Embryonic facial prominence (tissue), 1 donor: ENCODE results near the gene PTCH1.

Source experiments
- DNase-seq: peaks from one replicate; pipeline ENCODE4 v3.0.0-alpha.2; 2016; ENCODE audit errors: extremely low spot score

PTCH1 gene

GRCh38 chr9:95499046-95499676, 17.6 kb downstream of the PTCH1 start:
- DNase-seq = no peak

- DNase-seq = no peak
These were observed 18.1 kb downstream of the PTCH1 start for GRCh38 chr9:95498641-95499040.

DNA sequence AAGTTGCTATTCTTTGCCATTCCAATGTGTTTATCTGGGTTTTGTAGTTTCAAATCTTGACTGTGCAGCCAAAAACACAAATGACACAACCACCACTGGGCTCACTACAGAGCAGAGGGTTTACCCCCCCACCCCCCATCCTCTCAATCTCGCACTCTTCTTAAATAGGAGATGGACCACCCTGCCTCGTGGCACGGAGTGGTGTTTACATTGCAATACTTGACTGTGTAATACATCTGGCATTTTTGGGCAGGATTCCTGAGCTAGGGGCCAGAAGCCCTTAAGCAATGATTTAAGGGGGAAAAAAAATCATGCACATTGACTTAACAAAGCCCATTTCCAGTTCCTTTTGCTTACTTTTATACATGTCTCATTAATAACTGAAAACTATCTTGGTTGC, 19.0 kb downstream of the PTCH1 start:
- no peak for DNase-seq

DNA sequence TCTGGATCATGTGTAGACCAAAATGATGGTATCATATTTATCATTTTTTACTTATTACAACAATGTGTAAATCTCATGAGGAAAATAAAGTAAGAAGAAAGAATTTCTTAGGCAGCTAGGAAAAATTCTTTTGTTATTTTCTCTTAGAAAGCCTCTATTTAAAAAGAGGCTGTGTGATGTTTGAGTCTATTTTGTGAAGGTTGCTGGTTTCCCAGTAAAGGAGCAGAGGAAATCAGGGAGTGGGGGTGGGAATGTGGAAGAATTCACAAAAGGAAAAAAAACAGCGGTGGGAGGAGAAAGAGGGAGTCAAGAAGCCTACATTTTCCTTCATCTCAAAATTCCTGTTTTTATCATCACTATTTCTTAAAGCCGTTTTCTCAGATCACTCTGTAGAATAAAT, 20.1 kb downstream of the PTCH1 start:
- DNase-seq = no peak

GRCh38 chr9:95495961-95496360, 20.8 kb downstream of the PTCH1 start:
- DNase-seq = no peak

- no peak for DNase-seq
These were observed 21.2 kb downstream of the PTCH1 start for GRCh38 chr9:95495529-95495928.

- DNase-seq = no peak
These were observed 22.1 kb downstream of the PTCH1 start for GRCh38 chr9:95494416-95495371.

- no peak for DNase-seq
These were observed 22.8 kb downstream of the PTCH1 start for GRCh38 chr9:95494022-95494415.

DNA sequence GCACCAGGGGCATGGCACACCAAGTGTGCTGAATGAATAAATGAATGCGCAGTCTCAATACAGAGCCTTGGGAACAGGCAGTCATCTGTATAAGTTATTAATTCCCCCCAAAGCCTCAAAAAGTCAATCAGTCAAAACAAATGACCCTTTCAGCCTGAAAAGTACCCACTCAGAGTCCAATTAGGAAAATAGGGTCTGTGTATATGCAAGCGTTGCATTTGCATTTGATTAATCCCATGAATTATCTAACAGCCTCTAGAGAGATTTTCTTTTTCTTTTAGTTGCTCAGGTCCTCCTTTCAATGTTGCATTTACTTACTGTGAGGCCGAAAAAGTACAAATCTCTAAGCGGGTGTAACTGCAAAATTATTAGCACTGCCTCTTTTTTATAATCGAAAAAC, 23.4 kb downstream of the PTCH1 start:
- DNase-seq = no peak

DNA sequence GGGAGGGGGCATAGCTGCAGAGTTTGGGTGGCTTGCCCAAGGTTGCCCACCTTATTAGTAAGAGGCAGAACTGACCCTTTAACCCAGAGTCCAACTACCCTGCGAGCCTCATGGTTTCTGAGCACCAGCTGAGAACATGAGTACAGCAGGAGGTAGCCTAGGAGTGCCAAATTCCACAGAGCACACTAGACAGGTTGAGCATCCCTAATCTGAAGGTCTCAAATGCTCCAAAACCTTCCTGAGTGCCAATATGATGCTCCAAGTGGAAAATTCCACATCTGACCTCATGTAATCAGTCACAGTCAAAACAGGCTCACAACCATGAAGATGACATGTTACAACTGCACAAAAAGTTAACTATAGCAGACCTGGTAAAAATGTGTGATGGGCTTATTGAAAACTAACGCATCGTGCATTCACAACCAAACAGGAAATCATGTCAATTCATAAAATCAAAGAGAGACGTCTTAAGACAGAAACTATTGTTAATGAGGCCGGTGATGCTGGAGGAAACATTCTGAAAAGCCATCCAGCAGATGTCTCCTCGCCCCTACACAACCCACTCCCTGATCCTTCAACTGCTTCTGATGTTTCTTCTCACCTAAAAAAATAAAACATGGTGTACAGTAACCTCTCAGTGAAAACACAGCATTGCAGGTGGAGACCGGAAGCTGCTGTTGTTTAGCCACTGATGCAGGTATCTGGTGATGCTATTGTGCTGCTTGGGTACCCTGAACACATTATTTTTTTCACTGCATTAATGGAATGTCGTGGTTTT, 25.0 kb downstream of the PTCH1 start:
- DNase-seq = no peak

DNA sequence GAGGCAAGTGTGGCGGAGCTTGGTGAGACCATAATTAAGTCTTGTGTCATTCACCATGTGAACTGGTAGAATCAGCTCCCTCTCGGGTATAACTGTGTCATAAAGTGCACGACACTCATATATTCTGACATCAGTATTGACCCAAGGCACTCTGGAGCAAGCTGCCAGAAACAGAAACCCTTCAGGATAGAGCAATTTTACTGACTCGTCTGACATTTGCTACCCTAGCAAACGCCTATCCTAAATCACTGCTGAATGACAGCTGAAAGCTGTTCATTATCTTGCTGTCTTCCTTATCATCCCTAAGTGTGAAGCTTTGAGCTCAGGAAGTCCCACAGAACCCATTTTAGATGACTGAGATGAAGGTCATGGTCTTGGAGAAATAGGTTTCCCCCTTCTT, 27.8 kb downstream of the PTCH1 start:
- no peak for DNase-seq

DNA sequence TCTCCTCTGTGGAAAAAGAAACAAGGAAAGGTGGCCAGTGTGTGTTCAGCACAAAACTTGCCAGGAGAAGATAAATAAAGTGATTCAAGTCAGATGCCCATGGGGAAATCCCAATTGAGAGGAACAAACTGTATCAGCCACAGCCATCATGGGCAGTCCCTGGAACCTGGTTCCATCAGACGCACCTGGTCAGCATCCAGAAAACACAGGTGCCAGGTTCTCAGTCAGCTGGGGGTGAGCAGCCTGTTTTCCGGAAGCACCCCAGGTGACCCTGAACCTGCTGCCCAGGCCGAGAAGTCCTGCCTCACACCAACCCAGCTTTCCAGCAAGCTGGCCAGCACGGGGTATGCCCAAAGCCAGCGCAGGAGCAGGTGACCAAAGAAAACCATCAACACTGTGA, 30.5 kb downstream of the PTCH1 start:
- DNase-seq = no peak

- no peak for DNase-seq
These were observed 32.5 kb downstream of the PTCH1 start for GRCh38 chr9:95484225-95484624.

- no peak for DNase-seq
These were observed 33.3 kb downstream of the PTCH1 start for GRCh38 chr9:95483431-95483830.

GRCh38 chr9:95482621-95483020, 34.1 kb downstream of the PTCH1 start:
- DNase-seq = no peak

DNA sequence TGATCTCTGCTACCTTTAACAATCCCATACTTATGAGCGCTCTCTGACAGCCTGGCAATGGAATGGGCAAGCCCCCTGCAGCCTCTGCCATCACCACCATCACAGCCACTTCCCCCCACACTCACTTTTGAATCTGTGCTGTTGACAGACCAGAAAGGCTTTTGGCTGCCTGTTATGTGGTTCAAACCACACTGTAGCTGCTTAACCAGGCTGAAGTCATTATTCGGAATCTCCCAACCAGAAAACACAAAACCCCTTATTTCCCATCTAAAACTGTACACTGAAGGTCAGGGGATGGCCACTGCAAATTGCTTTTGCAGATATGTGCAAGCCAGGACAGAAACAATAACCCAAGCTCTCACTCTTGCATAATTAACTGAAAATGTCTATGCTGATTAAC, 35.8 kb downstream of the PTCH1 start:
- DNase-seq = no peak

GRCh38 chr9:95480346-95480745, 36.4 kb downstream of the PTCH1 start:
- no peak for DNase-seq

DNA sequence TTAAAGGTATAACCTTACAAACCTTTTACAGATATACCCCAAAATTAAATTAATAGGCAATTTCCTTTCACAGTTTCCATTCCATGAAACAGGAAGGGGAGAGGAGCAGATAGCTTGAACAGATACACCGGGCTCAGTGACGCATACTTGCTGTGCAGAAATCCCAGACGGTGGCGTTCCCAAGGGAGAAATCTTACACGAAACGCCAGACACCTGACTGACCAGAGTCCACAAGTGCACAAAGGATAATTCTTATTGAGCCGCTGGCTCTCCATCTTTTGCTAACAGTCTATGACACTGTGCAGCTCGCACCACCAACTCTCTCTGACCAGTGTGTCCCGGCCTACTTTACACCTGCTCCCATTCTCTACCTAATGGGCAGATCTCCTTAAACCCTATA, 37.4 kb downstream of the PTCH1 start:
- DNase-seq = no peak

GRCh38 chr9:95478335-95478734, 38.4 kb downstream of the PTCH1 start:
- DNase-seq = no peak

DNA sequence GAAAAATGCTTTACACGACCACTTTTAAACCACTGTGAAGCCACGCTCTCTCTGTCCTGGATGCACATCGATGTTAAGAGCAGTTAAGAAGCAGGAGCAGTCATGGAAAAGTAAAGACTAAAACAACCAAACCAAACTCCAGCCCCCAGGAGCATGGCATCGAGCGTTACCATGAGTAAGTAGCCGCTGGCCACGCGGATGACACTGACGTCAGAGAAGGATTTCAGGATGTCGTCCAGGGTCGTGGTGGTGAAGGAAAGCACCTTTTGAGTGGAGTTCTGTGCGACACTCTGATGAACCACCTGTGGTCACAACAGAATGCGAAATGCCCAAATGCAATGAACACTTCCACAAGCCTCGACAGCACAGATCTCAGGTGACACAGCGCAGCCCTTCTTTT, 38.9 kb downstream of the PTCH1 start:
- no peak for DNase-seq

GRCh38 chr9:95477441-95477840, 39.3 kb downstream of the PTCH1 start:
- DNase-seq = no peak

DNA sequence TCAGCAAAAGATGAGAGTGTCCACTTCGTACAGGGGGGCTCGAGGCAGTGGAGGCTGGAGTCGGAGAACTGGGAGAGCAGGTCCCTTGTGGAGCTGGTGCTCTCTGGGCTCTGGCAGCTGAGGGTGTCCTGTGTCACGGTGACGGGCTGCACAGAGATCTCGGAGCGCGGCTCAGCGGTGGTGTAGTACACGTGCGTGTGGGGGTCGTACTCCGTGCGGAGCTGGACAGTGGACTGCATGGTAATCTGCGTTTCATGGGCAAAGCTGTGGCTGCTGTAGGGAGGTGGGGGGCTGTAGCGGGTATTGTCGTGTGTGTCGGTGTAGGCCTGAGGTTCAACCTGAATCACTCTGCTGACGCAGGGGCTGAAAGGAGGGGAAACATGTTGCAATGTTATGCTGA, 48.0 kb downstream of the PTCH1 start:
- no peak for DNase-seq

- no peak for DNase-seq
These were observed 51.7 kb downstream of the PTCH1 start for GRCh38 chr9:95465115-95465514.
